Stimulated activated CD4-positive, alpha-beta T cell treated with anti-CD3 and anti-CD28 coated beads, Interleukin-4, amount 100 ng/mL, for 48 hours (primary cell): Measurements from ENCODE around the gene DUSP9.
A peak's percentile ranks its signal among the peaks of the same experiment; 100 is the strongest.

Experiments used
- DNase-seq, 2 donors: peaks; one replicate each; pipeline ENCODE4 v3.0.0-alpha.2; 2020; ENCODE audit warnings: low read depth in 2 of 2

DUSP9 gene

DNA sequence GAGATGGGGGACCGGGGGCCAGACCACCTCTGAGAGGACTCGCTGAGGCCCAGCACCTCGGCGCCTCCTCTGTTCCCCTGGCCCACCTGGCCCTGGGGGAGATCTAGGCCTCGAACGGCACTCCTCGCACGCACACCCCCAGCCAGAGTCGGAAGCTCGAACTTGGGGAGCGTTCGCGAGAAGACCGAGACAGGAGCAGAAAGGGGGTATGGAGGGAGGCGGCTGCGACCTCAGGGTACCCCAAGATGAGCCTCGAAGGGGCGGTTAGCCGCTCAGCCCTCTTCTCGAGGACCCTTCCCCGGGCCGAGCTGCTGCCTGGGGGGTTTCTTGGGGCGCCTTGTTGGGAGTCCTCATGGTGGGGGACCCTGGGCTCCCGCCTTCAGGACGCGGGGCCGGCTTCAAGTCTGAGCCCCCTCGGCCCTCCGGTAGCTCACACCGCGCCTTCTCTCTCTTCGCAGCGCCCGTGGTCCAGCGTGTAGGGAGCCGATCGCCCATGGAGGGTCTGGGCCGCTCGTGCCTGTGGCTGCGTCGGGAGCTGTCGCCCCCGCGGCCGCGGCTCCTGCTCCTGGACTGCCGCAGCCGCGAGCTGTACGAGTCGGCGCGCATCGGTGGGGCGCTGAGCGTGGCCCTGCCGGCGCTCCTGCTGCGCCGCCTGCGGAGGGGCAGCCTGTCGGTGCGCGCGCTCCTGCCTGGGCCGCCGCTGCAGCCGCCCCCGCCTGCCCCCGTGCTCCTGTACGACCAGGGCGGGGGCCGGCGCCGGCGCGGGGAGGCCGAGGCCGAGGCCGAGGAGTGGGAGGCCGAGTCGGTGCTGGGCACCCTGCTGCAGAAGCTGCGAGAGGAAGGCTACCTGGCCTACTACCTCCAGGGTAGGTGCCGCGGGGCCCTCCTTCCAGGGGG lies 706 bp downstream of the DUSP9 start:
- DNase-seq: no peak

DNA sequence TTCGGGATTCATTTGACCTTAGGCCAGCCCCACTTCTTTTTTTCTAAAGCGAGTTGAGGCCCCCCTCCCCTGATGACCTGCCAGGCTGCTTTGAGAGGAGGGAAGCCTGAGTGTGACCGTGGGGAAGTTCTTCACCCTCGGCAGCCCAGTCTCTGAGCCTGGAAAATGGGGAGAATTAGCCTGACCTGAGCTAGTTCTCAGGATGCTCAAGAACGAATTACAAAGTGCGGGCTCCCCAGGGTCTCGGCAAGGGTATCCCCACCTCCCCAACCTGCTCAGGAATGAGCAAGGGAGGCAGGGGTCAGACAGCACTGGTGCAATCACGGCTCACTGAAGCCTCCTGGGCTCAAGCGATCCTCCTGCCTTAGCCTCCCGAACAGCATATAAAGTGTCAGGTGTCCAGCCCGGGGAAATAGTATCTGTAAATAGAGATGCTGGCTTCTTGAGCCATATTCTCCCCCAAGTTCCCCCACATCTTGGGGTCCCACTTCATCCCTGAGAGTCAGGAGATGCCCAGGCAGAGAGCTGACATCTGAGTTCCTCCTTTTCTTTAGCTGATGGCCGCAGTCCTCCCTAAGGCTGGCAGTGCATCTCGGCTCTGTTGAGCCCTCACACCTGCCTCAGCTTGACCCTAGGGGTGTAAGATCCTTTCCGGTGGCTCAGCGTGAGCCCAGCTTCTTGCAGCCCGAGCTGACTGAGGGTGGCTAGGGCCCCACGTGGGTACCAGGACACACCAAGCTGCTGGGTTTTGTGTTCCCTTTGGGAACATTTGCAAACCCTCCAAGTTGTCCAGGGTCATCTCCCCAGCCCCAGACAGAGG lies 1.6 kb downstream of the DUSP9 start:
- DNase-seq: no peak

DNA sequence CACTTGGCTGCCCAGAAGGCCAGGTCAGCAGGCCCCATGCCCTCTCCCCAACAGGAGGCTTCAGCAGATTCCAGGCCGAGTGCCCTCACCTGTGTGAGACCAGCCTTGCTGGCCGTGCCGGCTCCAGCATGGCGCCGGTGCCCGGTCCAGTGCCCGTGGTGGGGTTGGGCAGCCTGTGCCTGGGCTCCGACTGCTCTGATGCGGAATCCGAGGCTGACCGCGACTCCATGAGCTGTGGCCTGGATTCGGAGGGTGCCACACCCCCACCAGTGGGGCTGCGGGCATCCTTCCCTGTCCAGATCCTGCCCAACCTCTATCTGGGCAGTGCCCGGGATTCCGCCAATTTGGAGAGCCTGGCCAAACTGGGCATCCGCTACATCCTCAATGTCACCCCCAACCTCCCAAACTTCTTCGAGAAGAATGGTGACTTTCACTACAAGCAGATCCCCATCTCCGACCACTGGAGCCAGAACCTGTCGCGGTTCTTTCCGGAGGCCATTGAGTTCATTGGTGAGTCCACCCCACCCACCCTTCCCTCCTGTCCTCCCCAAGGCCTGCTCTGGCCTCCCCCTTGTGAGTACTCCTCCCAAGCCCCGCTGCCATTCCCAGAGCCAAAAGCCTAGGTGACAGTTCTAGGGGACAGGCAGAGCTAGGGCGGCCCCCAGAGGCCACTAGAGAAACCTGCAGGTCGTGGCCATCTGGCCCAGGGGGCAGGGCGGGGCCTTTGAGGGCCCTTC lies 2.3 kb downstream of the DUSP9 start:
- DNase-seq: peak in 1 of 2 donors; percentile 18

DNA sequence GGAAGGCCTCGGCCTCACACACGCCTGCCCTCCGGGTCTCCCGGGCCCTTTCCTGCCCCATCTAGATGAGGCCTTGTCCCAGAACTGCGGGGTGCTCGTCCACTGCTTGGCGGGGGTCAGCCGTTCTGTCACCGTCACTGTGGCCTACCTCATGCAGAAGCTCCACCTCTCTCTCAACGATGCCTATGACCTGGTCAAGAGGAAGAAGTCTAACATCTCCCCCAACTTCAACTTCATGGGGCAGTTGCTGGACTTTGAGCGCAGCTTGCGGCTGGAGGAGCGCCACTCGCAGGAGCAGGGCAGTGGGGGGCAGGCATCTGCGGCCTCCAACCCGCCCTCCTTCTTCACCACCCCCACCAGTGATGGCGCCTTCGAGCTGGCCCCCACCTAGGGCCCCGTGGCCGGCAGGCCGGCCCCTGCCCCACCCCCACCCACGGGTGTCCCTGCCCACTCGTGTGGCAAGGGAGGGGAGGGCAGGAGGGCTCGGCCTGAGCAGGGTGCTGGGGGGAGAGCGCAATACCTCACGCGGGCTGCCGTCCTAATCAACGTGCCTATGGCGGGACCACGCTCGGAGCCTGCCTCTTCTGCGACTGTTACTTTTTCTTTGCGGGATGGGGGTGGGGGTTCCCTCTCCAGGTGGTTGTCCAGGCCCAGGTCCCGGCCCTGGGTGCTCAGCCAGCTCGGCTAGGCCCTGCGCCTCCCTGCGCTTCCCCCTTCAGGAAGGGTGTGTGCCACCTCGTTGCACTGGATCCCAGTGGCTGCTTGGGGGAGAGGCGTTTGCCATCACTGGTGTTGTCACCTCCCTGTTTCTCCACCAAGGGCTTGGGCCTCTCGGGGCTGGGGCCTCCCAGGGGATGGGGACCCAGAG lies 3.1 kb downstream of the DUSP9 start:
- no peak for DNase-seq

DNA sequence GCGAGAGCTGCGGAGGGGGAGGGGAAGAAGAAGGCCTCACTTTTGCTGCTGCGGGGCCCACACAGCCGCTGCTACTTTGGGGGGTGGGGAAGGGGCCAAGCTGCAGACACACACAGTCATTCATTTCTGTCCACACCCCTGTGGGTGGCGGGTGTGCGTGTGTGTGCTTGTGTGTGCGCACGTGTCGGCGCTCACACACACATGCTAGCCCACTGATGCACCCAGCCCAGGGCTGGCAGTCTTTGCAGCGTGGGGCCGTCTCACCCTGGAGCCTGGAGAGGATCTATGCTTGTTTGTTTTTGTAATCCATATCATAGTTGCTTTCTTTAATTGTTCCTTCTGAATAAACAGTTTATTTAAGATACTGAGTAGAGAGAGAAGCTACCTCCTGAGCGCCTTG lies 4.0 kb downstream of the DUSP9 start:
- DNase-seq: no peak

DNA sequence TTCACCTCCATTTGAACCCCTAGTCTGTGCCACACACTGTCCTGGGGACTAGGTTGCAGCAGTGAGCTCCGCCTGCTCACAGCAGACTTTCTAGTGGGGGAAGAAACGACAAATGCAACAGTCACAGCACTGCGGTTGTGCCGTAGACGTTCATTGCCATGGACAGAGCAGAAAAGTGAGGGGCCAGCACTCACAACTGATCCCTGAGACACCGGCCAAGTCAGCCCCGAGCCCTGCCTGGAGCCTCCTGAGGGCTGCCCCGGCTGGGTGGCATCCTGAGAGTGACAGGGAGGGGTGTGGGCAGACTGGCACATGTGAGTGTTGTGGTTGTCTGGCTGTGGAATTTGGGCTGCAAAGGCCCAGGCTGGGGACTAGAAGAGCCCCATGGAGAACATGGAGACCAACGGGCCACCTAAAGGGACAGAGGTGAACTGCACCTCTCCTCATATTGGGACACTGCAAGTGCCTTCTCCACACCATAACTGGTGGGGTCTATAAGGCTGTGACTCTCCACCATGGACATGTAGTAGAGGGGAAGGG lies 4.6 kb downstream of the DUSP9 start:
- no peak for DNase-seq

DNA sequence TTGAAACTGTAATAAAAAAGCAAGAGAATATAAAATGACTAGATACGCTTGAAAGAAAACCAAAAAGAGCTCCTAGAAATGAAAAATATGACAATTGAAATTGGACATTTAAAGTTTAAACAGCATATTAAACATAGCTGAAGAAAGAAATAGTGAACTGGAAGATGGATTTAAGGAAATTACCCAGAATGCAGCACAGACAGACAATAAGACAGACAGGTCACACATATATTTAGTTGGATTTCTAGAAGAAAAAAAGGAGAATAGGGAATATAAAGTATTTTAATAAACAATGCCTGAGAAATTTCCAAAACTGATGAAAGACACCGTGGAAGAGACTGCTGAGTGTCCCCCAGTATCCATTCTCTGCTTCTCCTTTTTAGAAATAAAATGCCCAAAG lies 6.6 kb downstream of the DUSP9 start:
- no peak for DNase-seq

DNA sequence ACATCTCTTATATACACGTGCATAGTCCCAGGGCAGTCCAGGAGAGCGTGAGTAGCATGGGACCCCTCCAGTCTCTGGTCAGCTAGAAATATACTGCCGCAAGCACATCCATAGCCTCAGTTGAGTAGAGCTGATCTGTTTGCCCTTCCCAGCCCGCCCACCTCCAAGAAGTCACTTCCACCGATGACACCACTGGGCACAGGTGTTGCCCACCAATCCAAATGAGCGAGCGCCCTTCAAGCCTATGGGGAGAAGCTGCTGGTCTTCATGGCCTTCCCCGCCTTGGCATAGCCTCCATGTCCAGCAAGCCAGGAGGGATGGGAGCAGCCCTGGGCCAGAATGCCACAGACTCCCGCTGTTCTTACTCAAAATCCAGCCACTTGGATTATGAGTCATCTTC lies 10.2 kb downstream of the DUSP9 start:
- no peak for DNase-seq

DNA sequence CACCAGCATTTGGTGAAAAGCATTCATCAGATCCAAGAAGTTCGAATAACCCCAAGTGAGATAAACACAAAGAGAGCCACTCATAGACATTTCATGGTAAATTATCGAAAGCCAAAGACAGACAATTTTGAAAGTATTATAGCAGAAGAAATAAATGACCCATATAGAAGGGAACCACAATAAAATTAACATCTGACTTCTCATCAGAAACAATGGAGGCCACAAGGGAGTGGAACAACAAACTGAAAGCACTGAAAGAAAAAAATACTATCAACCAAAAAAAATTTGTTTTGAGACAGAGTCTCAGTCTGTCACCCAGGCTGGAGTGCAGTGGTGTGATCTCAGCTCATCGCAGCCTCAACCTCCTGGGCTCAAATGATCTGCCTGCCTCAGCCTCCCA lies 12.3 kb downstream of the DUSP9 start:
- no peak for DNase-seq

- peak; percentile 36 to 40 for DNase-seq
Measured at GRCh38 chrX:153662266-153662665, 15.3 kb downstream of the DUSP9 start.

DNA sequence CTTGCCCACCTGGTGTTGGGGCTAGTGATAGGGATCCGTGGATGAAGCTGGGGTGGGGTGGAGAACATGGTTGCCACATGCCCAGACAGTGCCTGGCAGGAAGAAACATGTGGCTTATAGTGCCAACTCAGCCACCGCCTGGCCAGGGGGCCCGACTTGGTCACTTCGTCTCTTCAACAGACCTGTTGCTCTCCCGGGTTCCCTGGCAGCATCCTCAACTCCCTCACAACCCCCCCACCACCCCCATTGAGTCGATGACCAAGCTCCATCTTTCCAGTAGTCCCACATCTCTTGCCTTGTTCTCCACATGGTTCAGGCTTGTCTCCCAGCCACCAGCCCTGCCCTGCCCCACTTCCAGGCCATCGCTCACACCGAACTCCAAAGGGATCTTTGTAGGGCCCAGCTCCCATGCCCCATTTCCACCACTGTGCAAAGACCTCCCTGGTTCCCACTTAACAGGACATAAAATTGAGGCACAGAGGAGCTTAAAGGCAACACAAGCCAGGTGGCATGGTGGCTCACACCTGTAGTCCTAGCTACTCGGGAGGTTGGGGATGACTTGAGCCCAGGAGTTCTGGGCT lies 18.8 kb downstream of the DUSP9 start:
- no peak for DNase-seq

- DNase-seq: no peak
Measured at GRCh38 chrX:153667281-153667955, 20.4 kb downstream of the DUSP9 start.

DNA sequence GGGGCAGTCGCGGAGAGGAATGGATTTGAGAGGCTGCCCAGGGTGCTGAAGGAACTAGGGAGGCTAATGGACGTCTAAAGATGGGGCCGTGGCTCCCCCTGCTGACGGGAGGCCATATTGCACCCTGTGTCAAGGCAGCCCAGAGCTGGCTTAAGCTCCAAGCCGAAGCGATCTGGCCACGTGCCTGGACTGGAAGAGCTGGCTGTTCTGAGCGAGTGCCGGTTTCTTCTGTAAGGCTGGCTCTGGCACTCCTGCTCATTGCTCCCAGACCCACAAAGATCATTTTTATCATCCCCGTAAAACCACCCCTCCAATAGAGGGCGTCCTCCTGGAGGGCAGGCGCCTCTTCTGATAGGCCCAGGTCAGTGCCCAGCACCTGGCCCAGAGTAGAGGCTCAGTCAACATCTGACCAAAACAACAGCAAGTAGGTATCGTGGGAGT lies 21.0 kb downstream of the DUSP9 start:
- peak; percentile 59 to 83 for DNase-seq

GRCh38 chrX:153668423-153669173 lies 21.6 kb downstream of the DUSP9 start:
- DNase-seq: no peak

- peak; percentile 21 to 30 for DNase-seq
Measured at GRCh38 chrX:153669174-153669890, 22.3 kb downstream of the DUSP9 start.

GRCh38 chrX:153669901-153670731 lies 23.1 kb downstream of the DUSP9 start:
- no peak for DNase-seq

DNA sequence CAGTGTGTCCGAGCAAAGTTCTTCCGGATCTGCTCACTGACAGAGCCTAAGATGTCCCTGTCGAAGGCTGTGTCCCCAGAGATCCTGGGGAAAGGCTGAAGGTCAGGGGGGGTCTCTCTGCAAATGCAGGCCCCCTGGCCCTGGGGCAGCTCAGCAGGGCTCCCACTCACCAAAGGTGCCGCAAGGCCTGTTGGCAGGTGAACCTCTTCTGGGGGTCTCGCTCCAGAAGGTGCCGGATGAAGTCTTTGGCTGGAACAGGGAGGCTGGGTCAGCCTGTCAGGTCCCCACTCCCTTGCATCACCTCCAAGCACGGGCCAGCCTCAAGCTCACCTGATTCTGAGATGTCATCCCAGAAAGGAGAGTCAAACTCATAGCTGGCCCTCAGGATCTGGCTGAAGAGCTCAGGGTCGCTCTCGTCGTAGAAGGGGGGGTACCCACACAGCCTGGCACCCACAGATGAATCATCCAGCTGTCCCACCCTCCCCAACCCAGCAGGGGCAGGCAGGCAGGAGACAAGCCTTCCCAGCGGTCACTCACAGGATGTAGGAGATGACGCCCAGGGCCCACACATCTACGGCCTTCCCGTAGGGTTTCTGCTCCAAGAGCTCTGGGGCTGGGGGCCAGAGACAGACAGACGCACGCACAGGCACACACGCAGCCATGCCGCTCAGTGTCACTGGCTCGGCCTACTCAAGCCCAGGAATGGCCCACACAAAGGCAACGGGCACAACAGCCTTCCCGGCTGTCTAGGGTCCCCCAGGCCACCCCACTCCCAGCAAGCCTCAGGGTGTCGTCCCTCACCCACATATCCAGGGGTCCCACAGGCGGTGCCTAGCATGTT lies 24.0 kb downstream of the DUSP9 start:
- no peak for DNase-seq
